ENCODE measurements around the gene HNRNPM.

HNRNPM gene

DNA sequence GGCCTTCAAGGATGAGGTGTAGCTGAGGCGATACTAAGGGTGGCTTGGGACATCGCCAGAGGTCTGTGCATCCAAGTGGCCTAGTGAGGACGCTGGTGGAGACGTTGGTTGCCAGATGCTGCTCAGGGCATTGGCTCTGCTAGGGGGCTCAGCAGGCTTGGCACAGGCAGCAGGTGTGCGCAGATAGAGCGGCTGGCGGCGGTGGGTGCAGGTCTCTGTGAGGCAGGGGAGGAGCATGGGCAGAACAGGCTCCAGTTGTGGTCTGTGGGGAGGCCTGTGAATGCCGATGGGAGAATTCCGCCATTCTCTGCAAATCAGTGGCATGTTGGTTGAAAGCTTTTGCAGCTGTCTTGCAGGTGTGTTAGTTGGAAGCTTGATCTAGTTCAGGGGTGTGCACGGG is 36.4 kb downstream of the HNRNPM start:
- Histone ChIP-seq H3K4me2 (ENCODE audit: low read depth, low read length) (no peak overlapping the region), H3K27me3 (replicated peaks; ENCODE audit: insufficient read depth, low read length) (no peaks in the 10 kb centered on the region), H3K4me1 (ENCODE audit: low read length) (no peaks in the 10 kb centered on the region), H3F3A (ENCODE audit: insufficient read depth, low read length) (no peaks in the 10 kb centered on the region), H3K9me2 (replicated peaks; ENCODE audit: insufficient read depth, low read length) (no peaks in the 10 kb centered on the region), H3K4me3 (ENCODE audit: low read length) (no peak overlapping the region), H2AFZ (ENCODE audit: low read length) (no peak overlapping the region), H3K27ac (ENCODE audit: low read length) (no peak overlapping the region), H3K9me3 (replicated peaks; ENCODE audit: insufficient read depth, low read length) (no peaks in the 10 kb centered on the region), H3K9ac (ENCODE audit: low read length) (no peak overlapping the region), H4K20me1 (ENCODE audit: insufficient read depth, low read length) (peaks cover 31% of the 10 kb centered on the region), H3K36me3 (replicated peaks; ENCODE audit: insufficient read depth, low read length) (peaks cover 17% of the 10 kb centered on the region), H3K79me2 (ENCODE audit: low read length) (peaks cover 83% of the 10 kb centered on the region)
- TF ChIP-seq EZH2 (optimal IDR thresholded peaks at IDR 0.05; ENCODE audit: low read depth, low read length) (no peak), EZH2phosphoT487 (IDR thresholded peaks at IDR 0.05; ENCODE audit: low read length) (no peak)
- TF ChIP-seq, protein P1, sequence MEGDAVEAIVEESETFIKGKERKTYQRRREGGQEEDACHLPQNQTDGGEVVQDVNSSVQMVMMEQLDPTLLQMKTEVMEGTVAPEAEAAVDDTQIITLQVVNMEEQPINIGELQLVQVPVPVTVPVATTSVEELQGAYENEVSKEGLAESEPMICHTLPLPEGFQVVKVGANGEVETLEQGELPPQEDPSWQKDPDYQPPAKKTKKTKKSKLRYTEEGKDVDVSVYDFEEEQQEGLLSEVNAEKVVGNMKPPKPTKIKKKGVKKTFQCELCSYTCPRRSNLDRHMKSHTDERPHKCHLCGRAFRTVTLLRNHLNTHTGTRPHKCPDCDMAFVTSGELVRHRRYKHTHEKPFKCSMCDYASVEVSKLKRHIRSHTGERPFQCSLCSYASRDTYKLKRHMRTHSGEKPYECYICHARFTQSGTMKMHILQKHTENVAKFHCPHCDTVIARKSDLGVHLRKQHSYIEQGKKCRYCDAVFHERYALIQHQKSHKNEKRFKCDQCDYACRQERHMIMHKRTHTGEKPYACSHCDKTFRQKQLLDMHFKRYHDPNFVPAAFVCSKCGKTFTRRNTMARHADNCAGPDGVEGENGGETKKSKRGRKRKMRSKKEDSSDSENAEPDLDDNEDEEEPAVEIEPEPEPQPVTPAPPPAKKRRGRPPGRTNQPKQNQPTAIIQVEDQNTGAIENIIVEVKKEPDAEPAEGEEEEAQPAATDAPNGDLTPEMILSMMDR (IDR thresholded peaks at IDR 0.05; ENCODE audit: low read length), result no peak
- DNase-seq, result no peak

DNA sequence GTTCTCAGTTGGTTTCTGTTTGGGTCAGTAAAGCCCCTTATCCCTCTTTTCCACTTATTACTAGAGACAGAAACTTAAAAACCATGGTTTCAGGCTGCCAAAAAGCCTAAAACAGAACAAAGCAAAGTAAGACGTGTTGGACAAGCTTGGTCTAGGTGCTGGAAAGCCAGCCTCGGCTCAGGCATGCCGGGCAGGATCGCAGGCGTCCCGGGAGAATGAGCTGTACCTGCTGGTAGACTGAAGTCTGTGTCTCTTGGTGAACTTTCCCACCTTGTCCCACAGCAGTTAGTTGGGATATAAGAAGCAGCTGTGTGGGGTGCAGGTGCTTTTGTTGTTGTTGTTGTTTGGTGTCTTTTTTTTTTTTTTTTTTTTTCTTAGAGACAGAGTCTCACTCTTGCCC is 36.8 kb downstream of the HNRNPM start:
- Histone ChIP-seq H4K20me1 (ENCODE audit: insufficient read depth, low read length) (peaks cover 31% of the 10 kb centered on the region), H3K4me3 (ENCODE audit: low read length) (no peak overlapping the region), H2AFZ (ENCODE audit: low read length) (no peak overlapping the region), H3K9me2 (replicated peaks; ENCODE audit: insufficient read depth, low read length) (no peaks in the 10 kb centered on the region), H3K9ac (ENCODE audit: low read length) (no peak overlapping the region), H3K27me3 (replicated peaks; ENCODE audit: insufficient read depth, low read length) (no peaks in the 10 kb centered on the region), H3K9me3 (replicated peaks; ENCODE audit: insufficient read depth, low read length) (no peaks in the 10 kb centered on the region), H3K4me2 (ENCODE audit: low read depth, low read length) (no peak overlapping the region), H3K27ac (ENCODE audit: low read length) (no peak overlapping the region), H3K79me2 (ENCODE audit: low read length) (peaks cover 82% of the 10 kb centered on the region), H3K36me3 (replicated peaks; ENCODE audit: insufficient read depth, low read length) (peaks cover 21% of the 10 kb centered on the region), H3F3A (ENCODE audit: insufficient read depth, low read length) (no peaks in the 10 kb centered on the region), H3K4me1 (ENCODE audit: low read length) (no peaks in the 10 kb centered on the region)
- TF ChIP-seq, protein P1 (IDR thresholded peaks at IDR 0.05; ENCODE audit: low read length), result no peak
- TF ChIP-seq EZH2phosphoT487 (IDR thresholded peaks at IDR 0.05; ENCODE audit: low read length), result no peak
- no peak for TF ChIP-seq EZH2 (optimal IDR thresholded peaks at IDR 0.05; ENCODE audit: low read depth, low read length)
- DNase-seq, result no peak

DNA sequence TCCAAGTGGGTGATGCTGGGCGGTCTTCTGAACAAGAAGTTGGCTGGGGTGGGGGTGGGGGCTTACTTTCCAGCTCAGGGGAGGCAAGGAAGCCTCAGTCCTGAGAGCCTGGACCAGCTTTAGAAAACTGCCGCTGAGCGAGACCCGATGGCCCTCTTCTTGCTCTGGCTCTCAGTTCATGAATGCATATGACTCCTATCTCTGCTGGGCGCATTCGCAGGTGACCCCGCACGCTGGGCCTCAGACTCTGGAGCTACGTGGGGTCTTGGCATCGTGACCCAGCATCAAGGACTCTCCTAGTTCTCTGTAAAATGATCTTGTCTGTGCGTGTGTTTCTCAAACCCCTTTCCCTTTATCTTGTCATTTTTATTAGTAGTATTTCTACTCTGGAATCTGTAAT is 37.9 kb downstream of the HNRNPM start:
- H3K4me2 ChIP-seq (ENCODE audit: low read depth, low read length), result no peak overlapping the region
- no peak overlapping the region for H3K4me3 ChIP-seq (ENCODE audit: low read length)
- H3K79me2 ChIP-seq (ENCODE audit: low read length), result peaks cover 72% of the 10 kb centered on the region
- DNase-seq, result no peak
- H3K9ac ChIP-seq (ENCODE audit: low read length), result no peak overlapping the region
- peaks cover 28% of the 10 kb centered on the region for H4K20me1 ChIP-seq (ENCODE audit: insufficient read depth, low read length)
- H3K36me3 ChIP-seq (replicated peaks; ENCODE audit: insufficient read depth, low read length), result peaks cover 23% of the 10 kb centered on the region
- H2AFZ ChIP-seq (ENCODE audit: low read length), result no peak overlapping the region
- TF ChIP-seq, protein P1 (IDR thresholded peaks at IDR 0.05; ENCODE audit: low read length), result no peak
- no peak for TF ChIP-seq EZH2 (optimal IDR thresholded peaks at IDR 0.05; ENCODE audit: low read depth, low read length)
- TF ChIP-seq EZH2phosphoT487 (IDR thresholded peaks at IDR 0.05; ENCODE audit: low read length), result no peak
- H3F3A ChIP-seq (ENCODE audit: insufficient read depth, low read length), result no peaks in the 10 kb centered on the region
- H3K4me1 ChIP-seq (ENCODE audit: low read length), result no peaks in the 10 kb centered on the region
- no peaks in the 10 kb centered on the region for H3K9me3 ChIP-seq (replicated peaks; ENCODE audit: insufficient read depth, low read length)
- H3K27ac ChIP-seq (ENCODE audit: low read length), result no peak overlapping the region
- H3K27me3 ChIP-seq (replicated peaks; ENCODE audit: insufficient read depth, low read length), result no peaks in the 10 kb centered on the region
- H3K9me2 ChIP-seq (replicated peaks; ENCODE audit: insufficient read depth, low read length), result no peaks in the 10 kb centered on the region
